HG03064 (cell line): ENCODE data around the gene PRX.
"Not testable (repeated sequence)": the region's sequence is repeated elsewhere in the genome, so short reads cannot be mapped to it uniquely, and the experiment has no call there.

ENCODE experiments used
- ATAC-seq: cut with Tn5 transposase; IDR thresholded peaks from one replicate; pipeline ENCODE4 v1.9.1; 2021; ENCODE audit warnings: low read depth; ENCODE audit not compliant: unreplicated experiment

Gene PRX

DNA sequence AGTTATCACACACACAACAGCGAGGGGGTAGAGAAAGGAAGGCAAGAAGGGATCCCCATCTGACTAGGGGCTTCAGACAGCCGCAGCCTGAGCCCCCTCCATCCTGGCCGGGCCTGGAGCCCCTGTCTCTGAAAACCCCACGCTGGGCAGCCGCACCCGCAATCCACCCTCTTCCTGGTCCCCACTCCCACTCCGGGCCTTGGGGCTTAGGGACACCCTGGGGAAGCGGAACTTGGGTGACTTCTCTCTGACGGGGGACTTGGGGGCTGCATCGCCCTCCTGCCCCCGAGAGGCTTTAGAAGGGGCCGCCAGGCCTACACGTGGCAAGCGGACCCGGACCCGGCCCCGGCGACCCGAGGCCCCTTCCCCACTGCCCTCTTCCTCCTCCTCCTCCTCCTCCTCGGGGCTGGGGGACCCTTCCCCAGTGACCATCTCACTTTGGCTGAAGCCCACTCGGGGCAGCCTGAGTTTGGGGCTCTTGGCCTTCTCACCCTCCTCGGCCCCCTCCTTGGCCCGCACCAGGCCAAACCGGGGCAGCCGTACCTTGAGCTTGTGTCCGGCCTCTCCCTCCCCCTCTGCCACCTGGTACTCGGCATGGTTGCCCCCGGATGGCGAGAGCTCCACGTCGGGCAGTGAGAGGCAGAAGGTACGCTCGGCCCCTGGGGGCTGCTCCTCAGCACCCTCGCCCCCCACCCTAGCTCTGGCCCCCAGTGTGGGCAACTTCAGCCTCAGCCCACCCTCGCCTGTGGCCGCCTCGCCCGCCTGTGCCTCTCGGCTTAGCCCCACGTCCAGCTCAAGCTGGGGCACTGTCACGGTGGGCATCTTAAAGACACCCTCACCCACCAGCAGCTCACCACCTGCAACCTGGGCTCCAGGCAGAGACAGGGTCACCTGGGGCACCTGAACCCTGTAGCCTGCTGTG is 19.0 kb downstream of the PRX start:
- no peak for ATAC-seq

DNA sequence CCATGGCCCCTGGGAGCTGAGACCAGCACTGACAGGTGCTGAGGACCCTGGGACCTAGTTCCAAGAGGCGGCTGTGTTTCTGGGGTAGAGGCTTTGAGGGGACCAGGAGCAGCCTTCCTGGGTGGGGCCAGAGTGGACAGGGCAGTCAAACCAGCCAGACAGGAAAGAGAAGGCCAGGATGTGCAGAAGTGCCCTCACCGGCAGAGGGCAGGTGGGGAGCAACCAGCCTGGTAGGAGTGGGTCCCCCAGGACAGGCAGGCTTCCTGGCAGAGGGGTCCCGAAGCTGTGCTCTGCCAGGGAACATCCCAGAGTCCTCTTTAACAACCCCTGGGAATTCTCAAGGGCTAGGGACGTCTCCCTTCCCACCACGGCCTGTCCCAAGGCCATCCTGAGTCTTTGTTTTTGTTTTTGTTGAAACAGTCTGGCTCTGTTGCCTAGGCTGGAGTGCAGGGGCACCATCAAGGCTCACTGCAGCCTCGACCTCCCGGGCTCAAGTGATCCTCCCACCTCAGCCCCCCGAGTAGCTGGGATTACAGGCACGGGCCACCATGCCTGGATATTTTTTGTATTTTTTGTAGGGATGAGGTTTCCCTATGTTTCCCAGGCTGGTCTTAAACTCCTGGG is 20.2 kb downstream of the PRX start:
- ATAC-seq, result no peak

DNA sequence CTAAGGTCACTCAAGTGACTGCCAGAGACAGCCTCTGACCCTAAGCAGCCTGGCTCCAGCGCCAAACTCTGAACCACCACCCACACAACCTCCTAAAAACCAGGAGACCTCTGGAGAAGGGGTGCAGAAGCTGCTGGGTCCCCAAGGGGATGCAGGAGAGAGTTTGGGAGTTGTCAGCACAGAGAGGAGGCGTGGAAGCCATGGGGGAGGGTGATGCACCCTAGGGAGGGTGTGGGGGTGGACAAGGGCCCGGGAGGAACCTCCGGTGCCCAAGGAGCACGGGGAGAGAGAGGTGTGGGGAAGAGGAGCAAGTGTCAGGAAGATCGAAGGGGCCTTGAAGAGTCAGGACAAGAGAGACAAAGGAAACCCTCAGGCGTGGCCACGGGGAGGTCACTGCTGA is 21.1 kb downstream of the PRX start:
- no peak for ATAC-seq

DNA sequence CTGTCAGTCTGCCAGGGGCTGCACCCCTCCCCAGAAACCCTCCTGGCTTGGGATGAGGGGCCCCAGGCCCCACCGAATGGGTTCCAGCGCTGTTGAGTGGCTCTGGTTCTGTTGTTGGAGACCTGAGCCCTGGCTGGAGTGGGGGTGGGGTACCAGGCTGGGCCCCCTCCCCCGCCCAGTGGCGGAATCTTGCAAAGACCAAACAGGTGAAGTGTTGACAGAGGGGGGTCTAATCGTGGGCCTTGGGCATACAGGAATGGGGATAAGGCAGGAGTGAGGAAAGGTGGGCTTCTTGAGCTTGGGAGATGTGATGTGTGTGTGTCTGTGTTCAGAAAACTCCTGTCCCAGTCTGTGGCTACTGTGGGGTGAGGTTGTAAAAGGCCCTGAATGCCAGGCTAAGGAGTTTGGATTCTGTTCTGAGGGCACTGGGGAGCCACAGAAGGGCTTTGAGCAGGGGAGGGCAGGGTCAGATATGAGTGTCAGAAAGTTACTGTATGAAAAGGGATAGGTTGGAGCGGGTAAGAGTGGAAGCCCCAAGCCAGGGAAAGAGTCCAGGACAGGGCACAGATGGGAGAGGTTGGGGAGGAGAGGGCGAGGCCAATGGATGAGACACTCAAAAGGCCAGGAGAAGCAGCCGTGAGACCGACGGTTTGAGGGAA is 23.0 kb downstream of the PRX start, which contains the start of gene HIPK4:
Gene HIPK4, minus strand, starts transcription at position 98 of the 659 bp plus-strand sequence. CDS start 279 bp downstream, outside the sequence.
- no peak for ATAC-seq

DNA sequence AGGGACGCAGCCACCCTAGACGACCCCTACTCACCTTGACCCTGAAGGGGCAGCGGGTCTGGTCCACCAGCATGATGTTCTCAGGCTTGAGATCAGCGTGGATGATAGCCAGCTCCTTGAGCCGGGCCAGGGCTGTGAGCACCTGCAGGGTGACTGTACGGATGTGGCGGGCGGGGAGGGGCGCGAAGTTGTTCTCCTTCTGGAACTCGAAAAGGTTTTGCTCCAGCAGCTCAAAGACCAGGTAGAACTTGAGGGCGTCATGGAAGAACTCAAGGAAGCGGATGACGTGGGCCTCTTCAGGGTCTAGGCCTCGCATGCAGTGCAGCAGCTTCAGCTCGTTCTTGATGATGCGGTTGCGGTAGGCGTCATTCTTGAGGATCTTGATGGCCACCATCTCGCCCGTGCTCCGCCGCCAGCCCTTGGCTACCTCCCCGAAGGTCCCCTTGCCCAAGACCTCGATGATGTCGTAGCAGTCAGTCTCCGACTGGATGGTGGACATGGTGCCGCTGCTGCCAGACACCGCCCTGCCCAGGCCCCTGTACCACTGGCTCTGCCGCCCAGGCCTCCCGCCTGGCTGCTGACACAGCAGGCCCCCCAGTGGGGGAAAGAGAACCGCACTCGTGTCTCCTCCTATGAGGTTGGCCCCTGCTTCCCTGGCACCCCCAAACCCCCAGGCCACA is 23.6 kb downstream of the PRX start:
- ATAC-seq, result no peak

DNA sequence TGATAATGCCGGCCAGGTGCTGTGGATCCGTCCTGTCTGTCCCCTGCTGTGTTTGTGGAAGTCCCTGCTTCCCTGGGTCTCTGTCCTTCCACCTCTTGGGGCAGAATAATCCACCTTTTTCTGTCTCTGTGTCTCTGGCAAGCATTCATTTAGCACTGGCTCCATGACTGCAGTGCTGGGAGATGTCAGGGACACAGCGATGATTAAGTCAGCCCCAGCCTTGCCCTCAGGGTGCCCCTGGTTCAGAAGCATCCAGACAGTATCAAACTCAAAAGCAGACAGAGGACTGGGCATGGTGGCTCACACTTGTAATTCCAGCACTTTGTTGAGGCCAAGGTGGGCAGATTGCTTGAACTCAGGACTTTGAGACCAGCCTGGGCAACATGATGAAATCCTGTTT is 24.7 kb downstream of the PRX start:
- no peak for ATAC-seq

DNA sequence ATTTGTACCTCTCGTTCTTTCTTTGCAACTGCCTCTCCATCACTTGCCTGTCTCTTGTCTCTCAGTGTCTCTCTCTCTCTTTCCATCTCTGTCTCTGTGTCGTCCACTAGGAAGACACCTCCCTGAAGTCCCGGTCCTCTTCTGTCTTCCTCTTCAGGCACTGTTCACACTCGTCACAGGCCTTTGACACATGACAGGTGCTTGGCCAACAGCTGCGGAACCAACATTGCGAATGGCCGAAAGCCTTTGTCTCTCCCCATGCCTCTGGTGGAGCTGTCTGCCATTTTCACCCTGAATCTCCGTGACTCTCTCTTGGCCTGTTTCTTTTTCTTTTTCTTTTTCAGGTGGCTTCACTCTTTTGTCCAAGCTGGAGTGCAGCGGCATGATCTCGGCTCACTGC is 26.0 kb downstream of the PRX start:
- ATAC-seq, result no peak

DNA sequence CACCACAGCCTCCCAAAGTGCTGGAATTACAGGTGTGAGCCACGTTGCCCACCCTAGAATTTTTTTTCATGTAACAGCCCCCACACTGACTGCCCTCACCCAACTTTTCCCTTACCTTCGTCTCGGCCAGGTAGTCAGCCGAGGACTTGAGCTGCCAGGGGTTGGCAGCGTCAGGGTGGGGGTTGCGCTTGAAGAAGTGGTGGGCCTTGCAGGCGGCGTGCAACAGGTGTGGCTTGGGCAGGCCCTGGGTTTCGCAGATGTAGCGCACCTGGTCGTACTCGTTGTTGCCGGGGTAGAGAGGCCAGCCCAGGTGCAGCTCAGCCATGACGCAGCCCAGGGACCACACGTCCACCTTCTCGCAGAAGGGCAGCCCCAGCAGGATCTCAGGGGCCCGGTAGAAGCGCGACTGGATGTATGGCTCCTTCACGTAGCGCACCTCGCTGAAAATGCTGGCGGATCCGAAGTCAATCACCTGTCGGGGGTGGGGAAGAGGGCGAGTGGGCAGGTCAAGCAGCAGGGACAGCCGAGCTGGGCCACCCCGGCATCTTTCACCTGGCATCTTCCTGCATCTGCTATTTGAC is 29.4 kb downstream of the PRX start:
- no peak for ATAC-seq

DNA sequence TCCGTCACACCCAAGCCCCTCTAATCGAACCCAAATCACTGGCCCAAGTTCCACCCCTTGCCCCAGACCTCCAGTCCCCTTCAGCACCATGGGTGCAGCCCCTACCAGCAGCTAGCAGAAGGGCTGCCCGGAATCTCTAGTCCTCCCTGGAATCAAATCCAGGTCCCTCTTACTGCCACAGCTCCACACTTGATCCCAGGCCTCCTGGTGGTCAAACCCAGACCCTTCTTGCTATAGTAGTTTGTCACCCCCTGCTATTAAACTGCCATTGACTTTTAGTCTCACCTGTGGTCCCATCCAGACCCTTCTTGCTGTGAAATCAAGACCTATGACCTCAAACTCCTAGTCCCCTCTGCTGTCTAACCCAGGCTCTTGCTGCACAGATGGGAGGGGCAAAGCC is 31.9 kb downstream of the PRX start:
- ATAC-seq, result no peak

DNA sequence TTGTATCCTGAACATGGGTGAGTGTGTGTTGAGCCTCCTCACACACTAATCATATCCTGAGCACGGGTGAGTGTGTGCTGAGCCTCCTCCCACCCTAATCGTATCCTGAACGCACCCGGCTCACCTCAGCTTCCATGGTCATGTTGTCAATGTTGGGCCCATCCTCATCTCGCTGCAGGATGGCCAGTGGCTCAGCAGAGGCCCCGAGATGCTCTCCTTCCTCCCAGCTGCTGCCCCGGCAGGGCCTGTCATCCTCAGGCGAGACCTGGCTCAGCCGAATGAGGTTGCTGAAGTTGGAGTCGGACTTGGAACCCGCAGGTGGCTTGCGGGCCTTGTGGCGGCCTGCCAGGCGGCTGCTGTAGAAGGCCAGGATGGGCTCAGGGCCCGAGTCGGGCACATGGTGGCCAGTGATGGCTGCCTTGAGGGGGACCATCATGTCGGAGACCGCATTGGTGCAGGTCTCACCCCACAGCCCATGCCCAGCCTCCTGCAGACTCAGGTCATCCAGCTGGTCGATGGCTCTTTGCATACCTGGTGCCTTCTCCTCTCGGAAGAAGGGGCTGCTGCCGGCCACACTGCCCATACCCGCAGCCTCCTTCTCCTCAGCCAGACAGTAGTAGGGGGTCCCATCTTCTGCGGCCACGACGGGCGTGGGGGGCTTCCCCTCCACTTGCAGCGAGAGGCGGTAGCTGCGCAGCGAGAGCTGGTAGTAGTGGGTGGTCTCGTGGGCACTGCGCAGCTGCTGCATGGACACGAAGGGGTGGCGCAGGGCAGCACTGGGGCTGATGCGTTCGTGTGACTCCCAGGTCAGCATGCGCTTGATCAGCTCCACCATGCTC is 32.8 kb downstream of the PRX start:
- no peak for ATAC-seq

DNA sequence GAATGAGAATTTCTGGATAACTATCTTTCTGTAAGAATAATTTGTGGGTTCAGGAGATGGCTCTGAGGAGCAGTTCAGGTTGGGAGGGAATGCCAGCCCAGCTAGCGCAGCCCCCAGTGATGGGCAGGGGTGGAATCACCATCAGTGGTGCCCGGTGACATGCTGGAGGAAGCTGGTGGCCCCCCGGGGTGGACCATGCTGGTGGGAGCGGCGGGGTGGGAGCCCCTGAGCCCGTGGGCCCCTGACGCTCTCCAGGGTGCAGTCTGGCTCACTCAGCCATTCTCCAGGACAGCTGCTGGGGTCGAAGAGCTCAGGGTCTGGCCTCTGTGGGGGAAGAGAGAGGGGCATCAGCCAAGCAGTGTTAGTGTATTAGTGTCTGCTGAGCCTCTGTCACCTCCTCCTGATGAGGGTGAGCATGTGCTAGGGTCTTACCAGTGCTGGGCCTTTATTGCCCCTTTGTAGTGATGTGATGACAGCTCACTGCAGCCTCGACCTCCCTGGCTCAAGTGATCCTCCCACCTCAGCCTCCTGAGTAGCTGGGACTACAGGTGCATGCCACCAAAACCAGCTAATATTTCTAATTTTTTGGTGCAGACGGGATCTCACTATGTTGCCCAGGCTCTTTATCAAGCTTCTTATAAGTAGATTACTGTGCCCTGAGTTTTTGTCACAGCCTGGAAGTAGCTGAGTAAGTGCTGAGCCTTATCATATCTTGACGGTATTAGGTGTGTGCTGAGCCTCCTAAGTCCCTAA is 33.6 kb downstream of the PRX start:
- no peak for ATAC-seq

DNA sequence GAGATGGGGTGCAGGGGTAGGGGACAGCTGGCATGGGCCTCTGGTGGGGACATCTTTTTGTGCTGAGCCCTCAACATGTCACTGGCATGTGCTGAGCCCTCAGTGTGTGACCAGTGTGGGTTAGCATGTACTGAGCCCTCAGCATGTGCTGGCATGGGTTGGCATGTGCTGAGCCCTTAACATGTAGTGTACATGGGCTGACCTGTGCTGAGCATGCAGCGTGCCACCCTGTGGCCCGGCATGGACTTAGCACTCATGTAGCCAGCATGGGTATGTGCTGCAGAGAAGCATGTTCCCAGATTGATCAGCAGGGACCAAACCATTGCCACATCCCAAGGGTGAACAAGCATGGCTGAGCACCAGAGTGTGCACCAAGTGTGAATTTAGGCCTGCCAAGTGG is 34.7 kb downstream of the PRX start:
- no peak for ATAC-seq

DNA sequence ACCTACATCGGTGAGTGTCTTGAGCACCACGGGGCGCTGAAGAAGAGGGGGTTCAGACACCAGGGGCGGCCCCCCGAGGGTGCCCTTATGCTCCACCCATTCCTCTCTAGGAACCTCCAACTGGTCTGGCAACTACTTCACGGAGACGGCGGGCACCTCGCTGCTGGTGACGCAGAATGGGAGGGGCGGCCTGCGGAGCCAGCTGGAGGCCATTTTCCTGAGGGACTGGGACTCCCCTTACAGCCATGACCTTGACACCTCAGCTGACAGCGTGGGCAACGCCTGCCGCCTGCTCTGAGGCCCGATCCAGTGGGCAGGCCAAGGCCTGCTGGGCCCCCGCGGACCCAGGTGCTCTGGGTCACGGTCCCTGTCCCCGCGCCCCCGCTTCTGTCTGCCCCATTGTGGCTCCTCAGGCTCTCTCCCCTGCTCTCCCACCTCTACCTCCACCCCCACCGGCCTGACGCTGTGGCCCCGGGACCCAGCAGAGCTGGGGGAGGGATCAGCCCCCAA is 35.2 kb downstream of the PRX start:
- ATAC-seq, result no peak

DNA sequence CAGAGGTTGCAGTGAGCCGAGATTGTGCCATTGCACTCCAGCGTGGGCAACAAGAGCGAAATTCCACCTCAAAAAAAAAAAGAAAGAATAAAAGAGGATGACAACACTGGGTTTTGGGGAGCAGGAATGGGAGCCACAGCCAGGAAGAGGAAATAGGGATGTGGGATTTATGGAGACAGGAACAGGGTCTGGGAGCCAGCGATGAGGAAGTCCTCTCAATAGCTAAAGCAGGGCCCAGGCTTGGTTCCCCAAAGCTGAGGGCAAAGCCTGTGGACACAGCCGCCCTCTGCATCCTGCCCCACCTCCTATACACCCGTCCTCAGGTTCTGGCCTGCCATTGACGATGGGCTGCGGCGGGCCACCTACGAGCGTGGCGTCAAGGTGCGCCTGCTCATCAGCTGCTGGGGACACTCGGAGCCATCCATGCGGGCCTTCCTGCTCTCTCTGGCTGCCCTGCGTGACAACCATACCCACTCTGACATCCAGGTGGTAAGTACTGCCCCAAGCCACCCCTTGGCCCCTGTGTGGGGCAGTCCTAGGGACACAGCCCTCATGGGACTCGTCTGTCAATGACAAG is 36.8 kb downstream of the PRX start:
- ATAC-seq, result no peak

DNA sequence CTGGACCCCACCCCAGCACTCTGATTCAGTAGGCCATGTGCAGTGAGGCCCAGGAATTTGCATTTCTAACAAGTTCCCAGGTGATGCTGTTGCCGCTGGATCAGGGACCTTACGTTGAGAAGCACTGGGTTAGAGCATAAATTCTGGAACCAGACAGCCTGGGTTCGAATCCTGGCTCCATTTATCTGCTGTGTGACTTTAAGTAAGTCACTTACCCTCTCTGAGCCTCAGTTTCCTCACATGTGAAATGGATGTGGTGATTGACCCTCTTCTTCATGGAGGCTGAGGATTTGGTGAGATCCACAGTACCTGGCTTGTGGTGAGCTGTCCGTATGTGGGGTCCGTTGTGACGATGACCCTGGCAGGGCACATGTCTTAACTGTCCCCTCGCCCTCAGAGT is 39.1 kb downstream of the PRX start:
- ATAC-seq, result no peak

DNA sequence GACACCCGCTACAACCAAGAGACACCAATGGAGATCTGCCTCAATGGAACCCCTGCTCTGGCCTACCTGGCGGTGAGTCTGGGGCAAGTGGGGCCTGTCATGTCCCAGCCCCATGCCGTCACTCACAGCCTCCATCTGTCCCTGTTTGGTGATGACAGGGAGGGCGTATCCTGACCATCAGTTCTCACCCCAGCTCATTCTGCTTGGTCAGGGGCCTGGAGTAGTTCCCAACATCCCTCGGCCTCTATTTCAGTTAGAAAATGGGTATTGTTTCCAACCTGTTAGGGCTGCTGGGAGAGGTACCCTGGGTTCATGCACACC is 41.4 kb downstream of the PRX start:
- ATAC-seq, result no peak

DNA sequence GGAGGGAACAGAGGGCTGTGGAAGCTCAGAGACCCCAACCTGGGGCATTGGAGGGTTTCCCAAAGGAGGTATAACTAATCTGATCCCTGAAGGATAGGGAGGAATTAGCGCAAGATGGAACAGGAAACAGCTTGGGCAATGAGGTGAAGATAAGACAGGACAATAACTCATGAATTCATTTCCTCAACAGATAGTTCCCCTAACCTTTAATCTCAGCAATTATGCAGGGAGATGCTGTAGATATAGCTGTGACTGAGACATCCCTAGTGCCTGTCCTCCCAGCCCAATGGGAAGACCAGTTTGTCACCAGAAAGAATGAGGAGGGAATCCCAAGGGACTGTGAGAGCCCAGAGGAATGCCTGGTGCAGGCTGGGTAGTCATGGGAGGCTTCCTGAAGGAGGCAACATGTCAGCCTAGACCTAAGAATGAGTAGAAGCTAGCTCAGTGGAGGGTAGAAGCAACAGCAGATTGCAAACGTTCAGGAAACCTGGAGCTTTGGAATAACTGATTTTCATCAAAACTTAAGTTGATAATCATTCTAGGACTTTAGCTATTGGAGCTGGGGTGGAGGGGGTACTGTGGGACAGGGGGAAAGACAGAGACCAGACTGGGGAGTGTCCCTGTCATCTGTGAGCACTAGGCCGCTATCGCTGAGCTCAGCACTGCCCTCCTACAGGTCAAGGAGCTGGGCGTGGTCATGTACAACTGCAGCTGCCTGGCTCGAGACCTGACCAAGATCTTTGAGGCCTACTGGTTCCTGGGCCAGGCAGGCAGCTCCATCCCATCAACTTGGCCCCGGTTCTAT is 42.0 kb downstream of the PRX start:
- ATAC-seq, result no peak

DNA sequence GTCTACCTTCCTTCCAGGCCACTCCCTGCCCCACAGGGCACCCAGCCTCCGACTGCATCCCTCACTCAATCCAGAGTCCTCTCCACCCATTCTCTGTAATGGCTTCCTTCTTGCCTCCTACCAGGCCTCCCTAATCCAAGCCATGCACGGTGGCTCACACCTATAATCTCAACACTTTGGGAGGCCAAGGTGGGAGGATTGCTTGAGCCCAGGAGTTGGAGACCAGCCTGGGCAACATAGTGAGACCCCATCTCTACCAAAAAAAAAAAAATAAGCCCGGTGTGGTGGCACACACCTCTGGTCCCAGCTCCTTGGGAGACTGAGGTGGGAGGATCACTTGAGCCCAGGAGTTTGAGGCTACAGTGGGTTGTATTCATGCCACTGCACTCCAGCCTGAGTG is 42.9 kb downstream of the PRX start:
- ATAC-seq, result not testable (repeated sequence)
